ENCODE results near the gene PPP1R7. TPM values are rescaled to one million over a fixed set of nuclear protein-coding genes. Genes with fewer than 3 reads are reported as not detected.

The PPP1R7 gene
- total and polyA plus RNA-seq, 9 of the 15 experiments (the other 6 are each of a cell fraction or from before 2014, with no cell fraction given) = 37.5 to 75.0 (median 50.5) TPM

GRCh38 chr2:241189856-241190201, 39.6 kb downstream of the PPP1R7 start (continued):
- no peak for TF ChIP-seq RERE (CRISPR knock-in tag; IDR thresholded peaks at IDR 0.05; ENCODE audit: borderline replicate concordance)
- TF ChIP-seq SMARCA5 (IDR thresholded peaks at IDR 0.05) = no peak

- Histone ChIP-seq H3K9me1 (ENCODE audit: control insufficient read depth, insufficient read depth, low read length) (no peaks in the 10 kb centered on the region), H3K9ac (ENCODE audit: insufficient read depth in 1 of 2, low read depth in 2 of 2, low read length in 2 of 2) (0 out of 4 replicates have a peak overlapping the region, but pooled peaks of 1 of the 2 experiments have one; percentile 26), H3K4me3 (no peak overlapping the region), H3K36me3 (ENCODE audit: control insufficient read depth, insufficient read depth, low read length) (no peaks in the 10 kb centered on the region), H4K20me1 (replicated peaks; ENCODE audit: control insufficient read depth, insufficient read depth, low read length) (no peaks in the 10 kb centered on the region), H3K79me2 (ENCODE audit: control insufficient read depth, insufficient read depth, low read length) (no peaks in the 10 kb centered on the region), H3K27me3 (ENCODE audit: control insufficient read depth in 2 of 2, insufficient read depth in 2 of 2, low read length in 2 of 2) (no peaks in the 10 kb centered on the region; a peak in 2 of 5 replicates), H3K9me3 (replicated peaks; ENCODE audit: control insufficient read depth, insufficient read depth, low read depth, low read length) (no peaks in the 10 kb centered on the region), H2AFZ (ENCODE audit: low read depth, low read length) (no peak overlapping the region), H3K4me1 (replicated peaks in 1 of 2; ENCODE audit: control insufficient read depth in 2 of 2, insufficient read depth in 2 of 2, low read length in 2 of 2) (peaks cover 0 to 33% of the 10 kb centered on the region in 2 experiments; a peak in 2 of 5 replicates), H3K27ac (ENCODE audit: extremely low read depth, low read depth, low read length) (no peak overlapping the region), H3K4me2 (ENCODE audit: insufficient read depth, low read length) (no peak overlapping the region)
- peak in 1 of 4 experiments; percentile 30 for DNase-seq (ENCODE audit: extremely low read depth in 1 of 4, low spot score in 3 of 4)
- ChIA-PET CTCF (ENCODE audit: low intra/inter-chr PET ratio) (no interaction called here), POLR2A (interaction anchor here (0.5 kb wide), 1 partner anchor 131 kb away, joined by 3 read pairs; no protein-coding TSS in a partner anchor)
- no peak for FAIRE-seq
- ATAC-seq = peak; percentile 83
- no TSS peak for BruUV-seq (replicated peaks)
- 26% methylated on average over 7 of the region's 19 CpGs for WGBS (ENCODE audit: insufficient coverage, low coverage, missing lambda C conversion rate)
- in situ Hi-C loops (cut with MboI) = no loop called here
- intact Hi-C loops (cut with micrococcal nuclease) = no loop called here
- TF ChIP-seq CTCF (IDR thresholded peaks at IDR 0.05 in 2 of 3, conservative IDR thresholded peaks at IDR 0.05 in 1 of 3; ENCODE audit: insufficient read depth in 2 of 3, low read depth in 1 of 3, low read length in 3 of 3) (0 out of 6 replicates have a peak, but pooled peaks of 1 of the 3 experiments have one; percentile 2), SRF (CRISPR knock-in tag; IDR thresholded peaks at IDR 0.05) (no peak), SAP30 (IDR thresholded peaks at IDR 0.05; ENCODE audit: borderline replicate concordance, insufficient read depth, low read depth, low read length, poor library complexity, severe bottlenecking) (no peak)
Observed at GRCh38 chr2:241190291-241190981, 40.2 kb downstream of the PPP1R7 start.

Data from K562 (cell line).